BLaER1 (cell line): ENCODE data around the gene TMEM129.
A peak's percentile ranks its signal among the peaks of the same experiment; 100 is the strongest.

Experiments used
- H3K27ac ChIP-seq: shearing (Covaris generic); formaldehyde crosslinking; 2 replicates; pipeline ENCODE4 v1.8.1; 2022
- H3K27me3 ChIP-seq: shearing (Covaris generic); formaldehyde crosslinking; 2 replicates; pipeline ENCODE4 v1.8.1; 2022
- H3K36me3 ChIP-seq: shearing (Covaris generic); formaldehyde crosslinking; 2 replicates; pipeline ENCODE4 v1.8.1; 2022
- H3K4me1 ChIP-seq: shearing (Covaris generic); formaldehyde crosslinking; 2 replicates; pipeline ENCODE4 v1.8.1; 2022
- H3K4me2 ChIP-seq: shearing (Covaris generic); formaldehyde crosslinking; 2 replicates; pipeline ENCODE4 v1.8.1; 2022
- H3K4me3 ChIP-seq: shearing (Covaris generic); formaldehyde crosslinking; 2 replicates; pipeline ENCODE4 v1.8.1; 2022
- H3K9ac ChIP-seq: shearing (Covaris generic); formaldehyde crosslinking; 2 replicates; pipeline ENCODE4 v1.8.1; 2022
- H3K9me3 ChIP-seq: shearing (Covaris generic); formaldehyde crosslinking; 2 replicates; pipeline ENCODE4 v1.8.1; 2022
- H4K20me1 ChIP-seq: shearing (Covaris generic); formaldehyde crosslinking; 2 replicates; pipeline ENCODE4 v1.8.1; 2022
- Cebpa-rat ChIP-seq: shearing (Covaris generic); IDR thresholded peaks from 2 replicates; pipeline ENCODE4 v1.8.1; 2022

The TMEM129 gene

DNA sequence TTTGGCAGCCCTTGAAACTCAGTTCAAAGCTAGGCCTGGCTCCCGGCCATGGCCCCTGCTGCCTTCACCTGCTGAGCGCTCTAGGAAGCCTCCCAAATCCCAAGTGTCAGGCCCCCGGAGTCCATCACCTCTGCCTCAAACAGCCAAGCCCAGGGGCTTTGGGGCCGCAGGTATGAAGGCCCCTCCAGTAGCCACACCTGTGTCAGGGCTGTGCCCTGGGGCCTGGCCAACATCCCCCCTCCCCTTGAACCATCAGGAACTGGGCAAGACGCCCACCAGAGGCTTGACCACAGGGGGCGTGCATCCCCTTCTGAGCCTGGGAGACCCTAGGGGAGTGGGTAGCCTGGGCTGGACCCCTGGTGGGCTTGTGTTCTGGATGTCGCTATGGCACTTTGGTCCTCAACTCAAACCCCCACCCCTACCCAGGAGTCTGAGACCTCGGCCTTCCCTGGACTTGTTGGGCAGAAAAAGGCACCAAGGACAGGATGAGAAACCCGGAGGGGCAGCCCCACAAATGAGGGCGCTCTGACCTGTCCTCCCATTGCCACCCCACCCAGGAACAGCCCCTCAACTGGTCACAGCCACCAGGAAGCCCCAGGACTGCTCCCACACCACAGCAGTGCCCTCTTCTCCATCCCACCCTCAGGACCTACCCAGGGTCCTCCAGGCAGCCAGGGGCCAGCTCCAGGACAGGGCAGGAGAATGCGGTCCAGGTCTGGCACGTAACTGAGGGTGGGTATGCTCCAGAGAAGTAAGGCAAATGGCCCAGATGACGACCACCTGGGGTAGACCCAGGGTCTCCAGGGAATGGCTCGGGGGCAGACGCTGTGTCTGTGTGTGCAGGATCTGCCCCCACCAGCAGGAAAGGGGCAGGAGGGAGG lies 4.8 kb downstream of the TMEM129 start:
- Histone ChIP-seq H3K9me3 (no peaks in the 10 kb centered on the region), H4K20me1 (peaks cover 68% of the 10 kb centered on the region), H3K27me3 (no peaks in the 10 kb centered on the region), H3K4me3 (peak overlapping the region; percentile 98), H3K27ac (peak overlapping the region; percentile 100), H3K9ac (peak overlapping the region; percentile 100), H3K4me1 (peaks cover 72% of the 10 kb centered on the region), H3K36me3 (peaks cover 24% of the 10 kb centered on the region), H3K4me2 (peak overlapping the region; percentile 98)
- no peak for TF ChIP-seq Cebpa-rat

DNA sequence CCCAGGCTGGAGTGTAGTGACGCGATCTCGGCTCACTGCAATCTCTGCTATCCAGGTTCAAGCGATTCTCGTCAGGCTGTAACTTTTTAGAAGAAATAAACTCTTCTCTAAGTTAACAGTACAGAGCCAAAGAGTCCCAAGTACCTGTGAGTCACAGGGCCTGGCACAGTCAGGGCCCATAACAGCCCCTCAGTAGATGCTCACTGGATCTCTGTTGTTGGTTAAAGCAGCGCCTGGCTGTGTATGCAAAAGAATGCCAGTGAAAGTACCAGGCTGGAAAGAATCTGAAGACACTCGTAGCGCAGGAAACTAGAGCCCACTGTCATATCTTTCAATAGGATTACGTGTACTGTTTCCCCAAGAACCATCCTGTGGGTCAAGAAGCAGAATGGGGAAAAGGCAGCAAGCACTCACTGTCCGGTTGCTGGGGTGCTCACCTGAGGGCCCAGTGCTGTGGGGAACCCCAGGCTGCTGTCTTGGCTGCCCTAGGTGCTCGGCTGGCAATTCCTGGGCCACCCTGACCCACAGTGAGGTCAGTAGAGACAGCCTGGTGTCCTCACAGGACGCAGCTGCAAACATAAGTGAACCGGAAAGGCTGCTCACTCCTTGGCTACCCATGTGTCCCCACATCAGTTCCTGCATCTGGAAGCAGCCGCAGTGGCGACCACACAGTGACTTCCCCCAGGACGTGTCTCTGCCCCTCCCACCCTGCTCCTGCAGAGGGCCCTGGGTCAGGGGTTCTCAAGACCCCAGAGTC lies 5.9 kb downstream of the TMEM129 start:
- Histone ChIP-seq H3K27me3 (no peaks in the 10 kb centered on the region), H3K27ac (peak overlapping the region; percentile 100), H3K4me3 (peak overlapping the region; percentile 98), H3K4me2 (peak overlapping the region; percentile 98), H3K36me3 (peaks cover 30% of the 10 kb centered on the region), H3K9me3 (no peaks in the 10 kb centered on the region), H4K20me1 (peaks cover 80% of the 10 kb centered on the region), H3K9ac (peak overlapping the region; percentile 100), H3K4me1 (peaks cover 79% of the 10 kb centered on the region)
- TF ChIP-seq Cebpa-rat: no peak

DNA sequence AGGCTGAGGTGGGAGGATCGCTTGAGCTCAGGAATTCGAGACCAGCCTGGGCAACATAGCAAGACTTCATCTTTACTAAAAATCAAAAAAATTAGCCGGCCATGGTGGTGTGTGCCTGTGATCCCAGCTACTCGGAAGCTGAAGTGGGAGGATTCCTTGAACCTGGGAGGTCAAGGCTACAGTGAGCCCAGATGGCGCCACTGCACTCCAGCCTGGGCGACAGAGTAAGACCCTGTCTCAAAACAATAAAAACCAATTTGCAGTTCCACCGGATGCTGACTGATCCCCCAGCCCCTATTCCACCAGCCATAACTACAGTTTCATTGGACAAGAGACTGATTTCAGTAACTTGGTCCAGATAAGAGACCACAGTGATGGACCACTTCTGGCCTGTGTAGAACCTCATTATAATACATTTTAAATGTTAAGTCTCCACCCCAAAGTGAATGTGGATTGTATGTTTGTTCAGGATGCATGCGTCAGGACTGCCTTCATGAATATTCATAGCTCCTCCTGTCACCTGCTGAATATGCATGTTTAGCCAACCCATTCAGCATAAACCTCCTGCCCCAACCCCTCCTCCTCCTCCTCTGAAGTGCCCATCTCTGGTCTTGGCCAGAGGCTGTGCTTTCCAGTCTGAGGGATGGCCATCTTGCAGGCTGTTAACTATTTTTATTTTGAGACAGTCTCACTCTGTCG lies 6.7 kb downstream of the TMEM129 start:
- Histone ChIP-seq H3K9ac (peak overlapping the region; percentile 100), H3K36me3 (peaks cover 37% of the 10 kb centered on the region), H3K9me3 (no peaks in the 10 kb centered on the region), H4K20me1 (peaks cover 81% of the 10 kb centered on the region), H3K27me3 (no peaks in the 10 kb centered on the region), H3K4me1 (peaks cover 79% of the 10 kb centered on the region), H3K4me3 (peak overlapping the region; percentile 98), H3K4me2 (peak overlapping the region; percentile 98), H3K27ac (peak overlapping the region; percentile 100)
- no peak for TF ChIP-seq Cebpa-rat

DNA sequence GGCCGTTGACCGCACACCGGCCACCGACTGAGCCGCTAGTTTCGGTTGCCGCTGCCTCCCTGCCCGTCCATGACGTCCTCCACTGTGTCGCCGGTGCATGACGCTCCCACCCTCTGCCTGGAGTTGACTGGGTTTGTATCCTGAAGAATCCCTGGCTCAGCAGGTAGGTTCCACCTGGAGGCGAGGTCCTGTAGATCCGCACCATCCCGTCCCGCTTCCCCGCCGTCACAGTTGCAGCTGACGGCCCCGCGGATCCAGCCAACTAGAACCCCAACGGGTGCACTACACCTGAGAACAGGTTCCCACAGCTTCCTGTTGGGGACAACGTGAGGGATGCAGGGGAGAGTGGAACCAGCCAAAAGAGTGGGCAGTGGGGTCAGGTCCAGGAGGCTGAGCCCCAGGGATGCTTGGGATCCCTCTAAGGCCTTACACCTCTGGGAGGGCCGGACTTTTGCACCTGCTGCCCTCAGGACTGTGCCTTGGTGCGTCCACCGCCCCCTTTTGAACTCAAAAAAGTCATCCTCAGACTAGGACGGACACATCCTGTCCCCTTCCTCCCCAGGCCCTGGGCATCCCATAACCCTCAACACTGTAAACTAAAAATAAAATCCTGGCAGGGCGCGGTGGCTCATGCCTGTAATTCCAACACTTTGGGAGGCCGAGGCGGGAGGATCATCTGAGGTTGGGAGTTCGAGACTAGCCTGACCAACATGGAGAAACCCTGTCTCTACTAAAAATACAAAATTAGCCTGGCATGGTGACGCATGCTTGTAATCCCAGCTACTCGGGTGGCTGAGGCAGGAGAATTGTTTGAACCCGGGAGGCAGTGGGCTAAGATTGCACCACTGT lies 7.9 kb downstream of the TMEM129 start:
- peak overlapping the region; percentile 100 for H3K9ac ChIP-seq
- peaks cover 38% of the 10 kb centered on the region for H3K36me3 ChIP-seq
- peaks cover 81% of the 10 kb centered on the region for H4K20me1 ChIP-seq
- peak overlapping the region; percentile 100 for H3K27ac ChIP-seq
- no peaks in the 10 kb centered on the region for H3K9me3 ChIP-seq
- no peak for TF ChIP-seq Cebpa-rat
- H3K4me3 ChIP-seq: peak overlapping the region; percentile 98
- no peaks in the 10 kb centered on the region for H3K27me3 ChIP-seq
- peak overlapping the region; percentile 98 for H3K4me2 ChIP-seq
- peaks cover 78% of the 10 kb centered on the region for H3K4me1 ChIP-seq

DNA sequence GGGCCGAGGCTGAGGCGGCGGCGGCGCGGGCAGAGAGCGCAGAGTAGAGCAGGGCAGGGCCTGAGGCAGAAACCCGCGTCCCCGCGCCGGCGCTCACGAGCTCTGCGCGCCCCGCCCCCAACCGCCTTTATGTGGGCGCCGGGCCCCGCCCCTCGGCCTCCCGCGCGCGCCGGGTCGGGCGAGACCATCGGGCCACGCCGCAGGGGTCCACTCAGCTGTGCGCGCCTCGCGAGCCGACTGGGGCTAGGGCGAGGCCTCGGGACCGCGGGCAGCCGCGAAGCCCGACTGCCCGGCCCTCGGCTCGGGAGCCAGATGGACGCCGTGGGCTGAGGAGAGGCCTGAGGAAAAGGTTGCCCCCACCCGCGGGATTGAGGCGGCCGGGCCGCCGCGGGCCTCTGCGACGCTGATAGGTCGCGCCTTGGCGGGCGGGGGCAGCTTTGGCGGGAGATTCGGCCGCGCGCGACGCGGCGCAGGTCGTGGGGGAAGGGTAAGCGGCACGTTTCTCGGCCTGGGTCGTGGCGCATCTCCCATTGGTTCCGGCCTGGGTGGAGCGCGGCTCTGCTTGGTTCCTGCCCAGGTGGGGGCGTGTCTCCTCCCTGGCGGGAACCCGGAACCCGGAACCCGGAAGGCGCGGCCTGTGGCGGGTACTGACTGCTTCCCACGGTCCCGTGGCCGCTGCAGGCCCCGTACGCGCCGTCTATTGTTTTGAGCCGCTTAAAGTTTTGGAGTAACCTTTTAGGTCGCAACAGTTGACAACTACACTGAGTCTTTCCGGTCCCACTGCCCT lies 8.7 kb downstream of the TMEM129 start, which contains the start of gene SLBP:
SLBP (minus strand) TSS at position 104 of the 787 bp plus-strand sequence. CDS start 131 bp downstream, outside the sequence.
- Histone ChIP-seq H3K27ac (peak within 1 kb of the TSS; percentile 100), H3K27me3 (no peaks in the 10 kb centered on the region), H3K9me3 (no peaks in the 10 kb centered on the region), H4K20me1 (peaks cover 81% of the 10 kb centered on the region), H3K36me3 (peaks cover 37% of the 10 kb centered on the region), H3K4me3 (peak within 1 kb of the TSS; percentile 98), H3K4me2 (peak within 1 kb of the TSS; percentile 98), H3K4me1 (peaks cover 70% of the 10 kb centered on the region), H3K9ac (peak within 1 kb of the TSS; percentile 100)
- TF ChIP-seq Cebpa-rat: no peak

DNA sequence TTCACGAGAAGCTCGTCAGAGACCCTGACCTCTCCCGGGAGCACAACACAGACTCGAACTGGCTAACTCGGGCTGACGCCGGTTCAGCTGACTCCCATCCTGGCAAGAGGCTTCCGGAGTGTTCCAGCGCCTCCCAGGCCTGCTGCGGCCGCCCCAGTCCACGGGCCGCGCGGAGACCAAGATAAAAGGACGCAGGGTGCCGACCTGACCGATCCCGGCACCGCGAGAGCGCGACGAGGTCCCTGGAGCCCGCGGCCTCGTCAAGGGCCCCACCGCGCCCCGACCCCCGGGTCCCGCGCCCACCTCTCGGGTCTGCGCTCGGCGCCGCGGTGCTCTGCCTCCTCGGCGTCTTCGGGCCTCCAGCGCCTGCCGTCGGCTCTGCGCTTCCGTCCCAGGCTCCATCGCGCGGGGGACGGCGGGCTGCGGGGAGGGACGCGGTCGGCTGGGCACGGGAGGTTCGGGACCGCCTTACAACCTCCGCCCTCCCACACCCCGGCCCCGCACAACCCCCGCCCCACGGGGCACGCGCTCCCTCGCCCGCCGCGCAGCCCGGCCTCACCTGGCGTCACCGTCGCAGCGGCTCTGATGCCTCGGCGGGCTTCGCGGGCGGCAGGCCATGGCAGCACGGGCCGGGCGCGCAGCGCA lies 9.4 kb downstream of the TMEM129 start:
- peaks cover 63% of the 10 kb centered on the region for H3K4me1 ChIP-seq
- H3K4me3 ChIP-seq: peak overlapping the region; percentile 98
- TF ChIP-seq Cebpa-rat: no peak
- peak overlapping the region; percentile 100 for H3K9ac ChIP-seq
- no peaks in the 10 kb centered on the region for H3K9me3 ChIP-seq
- peaks cover 35% of the 10 kb centered on the region for H3K36me3 ChIP-seq
- H3K27ac ChIP-seq: peak overlapping the region; percentile 100
- no peaks in the 10 kb centered on the region for H3K27me3 ChIP-seq
- H3K4me2 ChIP-seq: peak overlapping the region; percentile 98
- peaks cover 80% of the 10 kb centered on the region for H4K20me1 ChIP-seq

DNA sequence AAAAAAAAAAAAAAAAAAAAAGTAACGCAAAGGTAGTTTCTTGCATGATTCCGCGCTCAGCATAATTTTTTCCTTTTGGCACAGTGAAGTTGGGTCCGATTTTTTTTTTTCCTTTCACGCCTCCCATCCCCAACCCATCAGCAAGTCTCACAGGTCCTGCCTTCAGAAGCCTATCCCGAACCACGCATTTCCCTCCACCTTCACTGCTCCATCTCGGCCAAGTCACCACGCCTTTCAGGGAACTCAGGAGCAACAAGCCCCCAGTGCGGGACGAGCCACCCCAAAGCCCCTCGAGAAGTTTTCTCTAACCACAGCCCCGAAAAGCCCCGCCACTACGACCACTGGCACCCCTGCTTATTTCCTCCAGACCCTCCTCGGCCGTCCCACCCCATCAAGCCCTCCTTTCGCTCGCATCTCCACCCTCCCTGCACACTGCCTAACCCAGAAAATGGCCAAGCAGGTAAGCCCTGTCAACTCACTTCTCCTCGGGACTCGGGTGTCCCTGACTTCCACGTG lies 10.0 kb downstream of the TMEM129 start:
- Histone ChIP-seq H3K27me3 (no peaks in the 10 kb centered on the region), H3K9ac (peak overlapping the region; percentile 100), H3K9me3 (no peaks in the 10 kb centered on the region), H3K4me2 (peak overlapping the region; percentile 98), H4K20me1 (peaks cover 80% of the 10 kb centered on the region), H3K4me3 (peak overlapping the region; percentile 98), H3K27ac (peak overlapping the region; percentile 100), H3K4me1 (peaks cover 57% of the 10 kb centered on the region), H3K36me3 (peaks cover 39% of the 10 kb centered on the region)
- TF ChIP-seq Cebpa-rat: no peak

DNA sequence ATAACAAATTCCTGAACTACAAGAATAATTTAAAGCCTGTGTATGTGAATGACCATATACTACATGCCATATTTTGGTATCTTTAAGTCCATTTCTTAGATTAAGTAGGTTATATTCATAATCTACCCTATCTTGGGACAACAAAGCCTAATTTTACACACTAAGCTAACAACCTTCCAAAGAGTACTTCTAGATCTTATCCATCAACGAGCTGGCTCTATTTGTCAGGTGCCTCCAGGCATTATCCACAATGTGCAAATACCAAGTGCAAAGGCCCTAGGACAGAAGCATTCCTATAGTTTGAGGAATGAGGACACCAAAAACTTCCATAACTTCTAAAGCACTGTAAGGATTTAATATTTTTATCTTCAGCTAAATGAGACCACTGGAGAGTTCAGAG lies 12.5 kb downstream of the TMEM129 start:
- H3K36me3 ChIP-seq: peaks cover 64% of the 10 kb centered on the region
- H3K9ac ChIP-seq: no peak overlapping the region
- no peak overlapping the region for H3K4me3 ChIP-seq
- no peak for TF ChIP-seq Cebpa-rat
- no peaks in the 10 kb centered on the region for H3K27me3 ChIP-seq
- H4K20me1 ChIP-seq: peaks cover 82% of the 10 kb centered on the region
- H3K9me3 ChIP-seq: no peaks in the 10 kb centered on the region
- H3K4me2 ChIP-seq: peak overlapping the region; percentile 98
- no peak overlapping the region for H3K27ac ChIP-seq
- H3K4me1 ChIP-seq: peaks cover 44% of the 10 kb centered on the region
